GM12801 (cell line): ENCODE data around the gene WWOX.

ENCODE experiments used
- TF ChIP-seq, protein P1 (sequence below): IDR thresholded peaks from one replicate; pipeline ENCODE4 v1.5.1; 2011; ENCODE audit warnings: control low read depth; ENCODE audit not compliant: insufficient read length; ENCODE audit errors: extremely low read depth

WWOX gene

DNA sequence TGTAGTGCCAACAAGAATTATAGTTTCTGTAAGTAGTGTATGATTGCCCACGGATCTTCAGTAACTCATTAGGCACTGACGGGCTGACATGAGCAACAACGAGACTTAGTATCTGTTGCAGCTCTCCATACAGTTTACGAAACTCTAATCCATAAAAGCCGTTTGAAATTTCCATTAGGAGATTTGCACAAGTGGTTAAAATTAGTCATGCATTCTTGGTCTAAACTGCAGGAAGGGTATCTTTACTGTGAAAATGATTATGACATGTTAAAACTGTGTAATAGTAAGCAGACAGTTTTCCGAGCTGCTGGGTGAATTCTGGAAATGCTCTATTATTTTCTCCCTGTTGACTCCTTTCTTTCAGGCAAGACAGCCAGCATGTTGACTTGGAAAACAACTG, 605.0 kb downstream of the WWOX start:
- TF ChIP-seq, protein P1, sequence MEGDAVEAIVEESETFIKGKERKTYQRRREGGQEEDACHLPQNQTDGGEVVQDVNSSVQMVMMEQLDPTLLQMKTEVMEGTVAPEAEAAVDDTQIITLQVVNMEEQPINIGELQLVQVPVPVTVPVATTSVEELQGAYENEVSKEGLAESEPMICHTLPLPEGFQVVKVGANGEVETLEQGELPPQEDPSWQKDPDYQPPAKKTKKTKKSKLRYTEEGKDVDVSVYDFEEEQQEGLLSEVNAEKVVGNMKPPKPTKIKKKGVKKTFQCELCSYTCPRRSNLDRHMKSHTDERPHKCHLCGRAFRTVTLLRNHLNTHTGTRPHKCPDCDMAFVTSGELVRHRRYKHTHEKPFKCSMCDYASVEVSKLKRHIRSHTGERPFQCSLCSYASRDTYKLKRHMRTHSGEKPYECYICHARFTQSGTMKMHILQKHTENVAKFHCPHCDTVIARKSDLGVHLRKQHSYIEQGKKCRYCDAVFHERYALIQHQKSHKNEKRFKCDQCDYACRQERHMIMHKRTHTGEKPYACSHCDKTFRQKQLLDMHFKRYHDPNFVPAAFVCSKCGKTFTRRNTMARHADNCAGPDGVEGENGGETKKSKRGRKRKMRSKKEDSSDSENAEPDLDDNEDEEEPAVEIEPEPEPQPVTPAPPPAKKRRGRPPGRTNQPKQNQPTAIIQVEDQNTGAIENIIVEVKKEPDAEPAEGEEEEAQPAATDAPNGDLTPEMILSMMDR: no peak

DNA sequence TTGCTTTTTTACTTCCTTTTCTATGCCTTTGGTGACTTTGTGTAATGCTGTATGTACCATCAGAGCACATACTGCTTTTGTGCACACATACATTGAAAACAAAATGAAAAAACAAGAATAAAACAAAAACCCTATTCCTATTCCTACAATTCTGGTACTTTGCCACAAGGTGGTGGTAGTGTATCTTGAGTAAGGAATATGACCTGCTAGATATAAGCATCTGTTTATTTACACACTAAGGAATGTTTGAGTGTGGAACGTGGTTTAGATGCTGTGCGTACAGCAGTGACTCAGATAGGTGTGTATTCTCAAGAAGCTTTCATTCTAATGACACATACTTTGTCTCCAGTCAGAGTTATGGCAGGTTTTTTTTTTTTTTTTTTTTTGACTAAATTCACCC, 606.2 kb downstream of the WWOX start:
- TF ChIP-seq, protein P1: no peak

- TF ChIP-seq, protein P1: no peak
Observed at GRCh38 chr16:78706637-78707036, 607.2 kb downstream of the WWOX start.

- TF ChIP-seq, protein P1: no peak
Observed at GRCh38 chr16:78709137-78709884, 609.9 kb downstream of the WWOX start.

DNA sequence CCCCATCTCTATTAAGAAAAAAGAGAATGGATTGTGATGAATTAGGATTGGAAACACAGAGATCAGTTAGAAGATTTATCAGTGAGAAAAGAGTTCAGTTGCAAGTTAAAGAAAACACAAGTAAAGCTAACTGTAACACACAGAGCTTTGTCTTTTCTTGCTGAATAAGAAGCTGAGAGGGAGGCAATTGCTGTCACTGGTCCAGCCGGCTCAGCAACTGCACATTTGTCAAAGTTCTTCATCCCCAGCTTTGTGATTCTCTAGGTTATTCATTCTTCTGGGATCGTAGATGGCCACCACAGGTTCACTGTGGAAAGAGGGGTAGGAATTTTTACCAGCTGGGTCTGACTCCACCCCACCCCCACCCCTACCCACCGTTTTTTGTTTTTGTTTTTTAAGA, 615.7 kb downstream of the WWOX start:
- TF ChIP-seq, protein P1: no peak

GRCh38 chr16:78715673-78716072, 616.2 kb downstream of the WWOX start:
- TF ChIP-seq, protein P1: no peak

DNA sequence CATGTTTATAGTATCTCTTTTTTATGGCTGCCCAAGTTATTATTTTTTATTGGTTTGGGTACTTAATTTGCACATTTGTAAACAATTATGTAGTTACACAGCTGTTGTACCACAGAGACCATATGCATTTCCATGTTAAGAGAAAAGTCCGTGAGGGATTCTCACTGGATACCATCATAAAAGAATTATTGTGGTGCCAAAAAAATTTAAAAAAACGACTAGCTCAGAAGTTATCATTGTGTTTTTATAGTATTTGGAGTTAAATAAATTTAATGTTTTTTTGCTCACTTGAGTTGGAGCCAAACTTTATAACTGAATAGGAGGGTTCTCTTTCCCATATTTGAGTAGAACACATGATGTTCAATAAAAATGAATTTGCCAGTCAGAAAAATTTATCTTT, 618.7 kb downstream of the WWOX start:
- TF ChIP-seq, protein P1: no peak

- TF ChIP-seq, protein P1: no peak
Observed at GRCh38 chr16:78720416-78720815, 621.0 kb downstream of the WWOX start.
